Mammary epithelial cell (primary cell): Measurements from ENCODE around the gene ZNF839.

ENCODE experiments used
- EZH2 ChIP-seq: IDR thresholded peaks from 2 replicates; pipeline ENCODE4 v1.6.1; 2012; ENCODE audit warnings: low read length, inconsistent platforms, borderline replicate concordance
- TF ChIP-seq, protein P1 (sequence below), 2 donors: IDR thresholded peaks in 1 of 2; conservative IDR thresholded peaks in 1 of 2; 2 replicates each; pipeline ENCODE4 v1.5.1; 2011 to 2012; ENCODE audit warnings: inconsistent platforms in 2 of 2, low read length in 2 of 2, mild to moderate bottlenecking in 2 of 2, control low read depth in 1 of 2, low read depth in 1 of 2; ENCODE audit not compliant: insufficient read depth in 1 of 2; ENCODE audit errors: extremely low read depth in 1 of 2

DNA sequence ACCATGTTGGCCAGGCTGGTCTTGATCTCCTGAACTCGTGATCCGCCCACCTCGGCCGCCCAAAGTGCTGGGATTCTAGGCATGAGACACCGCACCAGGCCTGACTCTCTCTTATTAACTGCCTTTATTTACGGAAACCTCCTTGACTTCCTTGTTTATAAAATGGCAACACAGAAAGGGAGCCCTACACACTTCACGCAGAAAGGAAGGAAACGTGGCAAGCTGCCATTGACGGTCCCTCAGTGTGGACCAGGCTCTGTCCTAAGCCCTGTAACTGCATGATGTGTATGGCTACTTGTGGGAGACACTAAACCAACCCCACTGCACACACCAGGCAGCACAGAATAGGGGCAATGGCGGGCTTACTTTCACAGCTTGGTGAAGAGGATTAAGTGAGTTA, 31.5 kb downstream of the ZNF839 start:
- TF ChIP-seq, protein P1, sequence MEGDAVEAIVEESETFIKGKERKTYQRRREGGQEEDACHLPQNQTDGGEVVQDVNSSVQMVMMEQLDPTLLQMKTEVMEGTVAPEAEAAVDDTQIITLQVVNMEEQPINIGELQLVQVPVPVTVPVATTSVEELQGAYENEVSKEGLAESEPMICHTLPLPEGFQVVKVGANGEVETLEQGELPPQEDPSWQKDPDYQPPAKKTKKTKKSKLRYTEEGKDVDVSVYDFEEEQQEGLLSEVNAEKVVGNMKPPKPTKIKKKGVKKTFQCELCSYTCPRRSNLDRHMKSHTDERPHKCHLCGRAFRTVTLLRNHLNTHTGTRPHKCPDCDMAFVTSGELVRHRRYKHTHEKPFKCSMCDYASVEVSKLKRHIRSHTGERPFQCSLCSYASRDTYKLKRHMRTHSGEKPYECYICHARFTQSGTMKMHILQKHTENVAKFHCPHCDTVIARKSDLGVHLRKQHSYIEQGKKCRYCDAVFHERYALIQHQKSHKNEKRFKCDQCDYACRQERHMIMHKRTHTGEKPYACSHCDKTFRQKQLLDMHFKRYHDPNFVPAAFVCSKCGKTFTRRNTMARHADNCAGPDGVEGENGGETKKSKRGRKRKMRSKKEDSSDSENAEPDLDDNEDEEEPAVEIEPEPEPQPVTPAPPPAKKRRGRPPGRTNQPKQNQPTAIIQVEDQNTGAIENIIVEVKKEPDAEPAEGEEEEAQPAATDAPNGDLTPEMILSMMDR (conservative IDR thresholded peaks at IDR 0.05 in 1 of 2, IDR thresholded peaks at IDR 0.05 in 1 of 2; ENCODE audit: extremely low read depth in 1 of 2, insufficient read depth in 1 of 2, low read depth in 1 of 2, low read length in 2 of 2): no peak
- no peak for TF ChIP-seq EZH2
